ENCODE data around the gene LMO7.
A peak's percentile ranks its signal among the peaks of the same experiment; 100 is the strongest.
"Not testable (repeated sequence)": the region's sequence is repeated elsewhere in the genome, so short reads cannot be mapped to it uniquely, and the experiment has no call there.

The LMO7 gene

DNA sequence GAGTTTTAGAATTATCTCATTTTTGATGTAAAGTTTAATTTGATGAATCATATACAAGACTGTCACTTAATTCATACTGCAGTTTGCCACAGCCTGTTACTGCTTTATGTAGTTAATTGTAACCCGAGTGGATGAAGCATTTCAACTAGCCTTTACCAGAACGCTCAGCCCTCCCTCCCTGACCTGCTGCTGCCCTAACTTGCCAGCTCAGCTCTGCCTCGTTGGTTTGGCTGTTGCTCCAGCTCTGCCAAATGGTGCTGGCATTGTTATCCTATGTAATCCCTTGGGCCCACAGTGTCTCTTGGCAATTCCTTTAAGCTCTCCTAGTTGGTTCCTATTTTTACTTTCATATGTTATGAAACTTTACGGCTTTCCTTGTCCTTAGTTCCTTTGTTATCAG, 113.3 kb downstream of the LMO7 start:
- DNase-seq, result no peak

DNA sequence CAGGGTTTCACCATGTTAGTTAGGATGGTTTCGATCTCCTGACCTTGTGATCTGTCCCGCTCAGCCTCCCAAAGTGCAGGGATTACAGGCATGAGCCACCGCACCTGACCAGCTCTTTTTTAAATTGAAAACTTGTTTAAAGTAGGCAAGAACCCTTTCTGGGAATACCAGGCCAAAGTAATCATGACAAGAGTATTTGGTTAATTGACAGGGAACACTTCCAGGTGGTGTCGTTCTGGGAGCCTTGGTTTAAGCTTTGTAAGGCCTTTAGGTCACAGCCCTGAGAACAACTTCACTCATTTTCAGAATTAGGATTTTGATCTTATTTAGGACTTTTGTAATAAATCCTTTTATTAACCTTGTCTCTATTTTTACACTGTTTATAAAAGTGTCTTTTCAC, 115.2 kb downstream of the LMO7 start:
- DNase-seq, result no peak

DNA sequence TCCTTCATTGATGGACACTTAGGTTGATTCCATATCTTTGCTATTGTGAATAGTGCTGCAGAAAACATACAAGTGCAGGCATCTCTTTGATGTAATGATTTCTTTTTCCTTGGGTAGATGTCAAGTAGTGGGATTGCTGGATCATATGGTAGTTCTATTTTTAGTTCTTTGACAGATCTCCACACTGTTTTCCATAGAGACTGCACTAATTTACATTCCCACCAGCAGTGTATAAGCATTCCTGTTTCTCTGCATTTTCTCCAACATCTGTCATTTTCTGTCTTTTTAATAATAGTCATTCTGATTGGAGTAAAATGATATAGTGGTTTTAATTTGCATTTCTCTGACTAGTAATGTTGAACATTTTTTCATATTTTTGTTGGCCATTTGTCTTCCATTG, 116.7 kb downstream of the LMO7 start:
- no peak for DNase-seq

GRCh38 chr13:75754936-75755335, 118.8 kb downstream of the LMO7 start:
- no peak for DNase-seq

GRCh38 chr13:75757336-75757735, 121.2 kb downstream of the LMO7 start:
- no peak for DNase-seq

DNA sequence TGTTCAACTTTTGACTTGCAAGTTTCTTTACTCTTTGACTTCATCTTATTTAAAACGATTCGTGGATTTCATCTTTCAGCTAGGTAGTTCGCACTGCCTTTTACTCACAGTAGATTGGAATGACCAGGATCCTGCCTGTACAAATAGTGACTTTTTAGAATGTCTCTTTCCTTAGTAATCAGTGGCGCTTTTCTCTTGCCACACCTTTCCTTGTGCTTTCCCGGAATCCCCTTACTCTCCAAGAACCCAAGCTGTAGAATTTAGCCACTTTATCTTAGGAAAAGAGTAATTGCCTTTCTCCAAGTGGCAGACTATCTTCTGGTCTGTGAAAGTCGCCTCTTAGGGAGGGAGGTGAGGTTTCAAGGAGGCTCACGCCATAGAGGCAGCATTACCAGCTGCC, 123.4 kb downstream of the LMO7 start:
- DNase-seq, result no peak

DNA sequence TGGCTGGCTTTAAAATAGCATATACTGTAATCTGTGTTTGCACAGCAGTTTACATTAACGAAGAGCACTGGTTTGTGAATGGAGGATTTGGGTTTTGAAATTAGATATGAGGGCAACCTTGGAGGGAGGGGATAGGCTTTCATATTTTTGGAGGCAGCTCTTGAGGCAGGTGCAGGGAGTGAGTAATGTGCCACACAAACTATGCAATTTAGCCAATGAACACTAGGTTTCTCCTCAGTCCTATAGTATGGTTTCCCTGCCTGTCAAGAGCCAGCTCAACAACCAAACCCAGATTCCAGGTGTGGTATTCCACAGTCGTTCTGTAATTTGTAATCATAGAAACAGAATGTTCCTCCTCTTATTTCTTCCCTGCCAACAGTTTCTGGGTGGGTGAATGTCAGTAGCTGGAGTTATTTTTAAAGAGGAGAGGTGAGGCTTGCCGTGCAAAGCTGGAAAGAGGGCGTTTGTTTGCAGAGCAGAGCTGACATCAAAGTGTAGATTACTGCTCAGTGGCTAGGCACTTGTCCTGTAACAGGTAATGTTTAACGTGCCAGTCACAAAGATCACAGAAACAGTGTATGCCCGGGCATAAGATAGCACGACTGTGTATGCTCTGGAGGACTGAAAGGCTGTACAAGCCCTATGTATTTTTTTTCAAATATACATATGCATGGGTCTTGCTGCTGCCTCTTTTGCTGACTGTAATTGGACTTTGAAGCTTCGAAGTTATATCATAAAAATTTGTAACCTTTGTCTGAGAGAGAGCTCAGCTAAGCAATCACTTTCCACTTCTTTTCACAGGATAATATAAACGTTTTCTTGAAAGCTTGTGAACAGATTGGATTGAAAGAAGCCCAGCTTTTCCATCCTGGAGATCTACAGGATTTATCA, 124.2 kb downstream of the LMO7 start:
- no peak for DNase-seq

- peak; percentile 63 for DNase-seq
Measured at GRCh38 chr13:75761369-75761768, 125.2 kb downstream of the LMO7 start.

DNA sequence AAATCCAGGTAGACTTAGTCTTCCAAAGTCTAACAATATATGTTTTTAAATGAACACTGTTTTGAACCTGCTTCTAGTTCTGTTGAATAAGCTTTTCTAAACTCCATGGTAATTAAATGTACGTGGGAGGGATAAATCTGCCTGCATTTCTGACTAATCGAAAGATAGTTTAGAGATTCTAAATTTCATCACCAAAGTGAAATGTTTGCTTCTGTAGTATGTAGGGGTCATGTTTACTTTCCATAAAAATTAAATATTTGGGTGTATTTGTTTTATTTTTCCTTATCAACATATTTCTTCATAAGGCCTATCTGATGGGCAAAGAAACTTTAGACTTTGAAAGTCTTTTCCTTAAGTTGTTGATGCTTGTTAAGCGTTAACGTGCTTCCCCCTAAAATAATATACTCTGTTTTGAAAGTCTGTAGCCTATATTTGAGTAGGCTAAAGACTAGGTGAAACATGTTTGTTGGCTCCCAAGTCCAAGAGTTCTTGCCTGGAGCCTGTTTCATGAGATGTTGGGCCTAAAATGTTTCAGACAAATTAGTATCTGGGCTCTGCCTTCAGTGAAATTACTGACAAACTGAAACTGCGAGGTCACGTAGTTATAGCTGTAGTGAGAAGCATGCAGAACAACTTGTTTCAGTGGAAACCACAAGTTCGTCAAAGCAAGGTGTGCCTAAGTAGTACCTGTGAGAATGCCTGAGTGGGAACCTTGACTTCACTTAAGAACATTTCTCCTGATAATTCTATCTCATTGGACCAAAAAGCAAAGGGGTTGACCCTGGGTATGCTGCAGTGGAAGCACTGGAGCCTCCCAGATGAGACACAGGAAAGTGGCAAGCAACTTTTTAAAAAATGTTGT, 126.2 kb downstream of the LMO7 start:
- peak; percentile 75 for DNase-seq

GRCh38 chr13:75762955-75763354, 126.8 kb downstream of the LMO7 start:
- DNase-seq, result no peak

DNA sequence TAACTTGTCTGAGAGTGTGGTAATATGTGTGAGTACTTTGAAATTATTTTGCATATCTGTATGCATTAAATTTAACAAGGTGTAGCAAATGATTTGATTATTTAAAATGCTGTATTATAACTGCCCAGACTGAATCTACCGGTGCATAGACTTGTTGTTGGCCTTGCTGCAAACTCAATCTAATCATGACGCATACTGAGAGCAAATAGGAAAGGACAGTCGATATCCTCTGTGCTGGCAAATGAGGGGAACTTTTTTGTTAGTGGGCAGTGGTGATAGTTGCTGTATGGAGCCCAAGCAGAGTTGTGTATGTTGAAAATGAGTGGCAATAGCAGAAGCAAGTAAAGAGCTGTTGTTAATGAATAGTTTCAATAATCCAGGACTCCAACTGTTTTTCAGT, 127.4 kb downstream of the LMO7 start:
- no peak for DNase-seq

DNA sequence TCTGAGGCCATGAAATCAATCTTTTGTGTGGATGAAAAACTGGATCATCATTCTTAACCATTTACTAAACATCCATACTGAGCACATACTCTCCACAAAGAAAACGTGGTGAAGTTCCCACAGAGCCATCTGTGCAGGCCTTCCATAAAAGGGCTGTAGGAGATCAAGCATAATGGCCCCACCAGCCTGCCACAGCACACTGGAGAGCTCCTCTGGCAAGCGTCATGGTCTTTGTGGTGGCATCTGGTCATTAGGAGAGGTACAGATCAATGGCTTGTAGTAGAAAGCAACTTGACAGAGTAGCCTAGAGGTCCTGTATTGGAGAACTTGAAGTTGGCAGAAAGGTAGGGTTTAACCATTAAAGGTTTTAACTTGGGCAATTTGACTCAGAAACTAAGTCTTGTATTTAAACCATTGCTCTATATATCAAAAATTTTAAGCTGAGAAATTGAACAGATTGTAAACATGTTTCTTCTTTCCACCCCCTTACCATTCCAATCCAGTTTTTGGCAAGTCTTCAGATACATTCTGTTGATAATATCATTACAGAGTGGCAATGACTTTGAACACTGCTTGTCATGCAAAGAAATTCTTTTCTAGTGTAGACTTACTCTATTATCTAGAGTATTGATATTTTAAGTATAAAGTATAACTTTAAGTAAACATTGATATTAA, 128.3 kb downstream of the LMO7 start:
- DNase-seq, result no peak

- no peak for DNase-seq
Measured at GRCh38 chr13:75764926-75765310, 128.8 kb downstream of the LMO7 start.

DNA sequence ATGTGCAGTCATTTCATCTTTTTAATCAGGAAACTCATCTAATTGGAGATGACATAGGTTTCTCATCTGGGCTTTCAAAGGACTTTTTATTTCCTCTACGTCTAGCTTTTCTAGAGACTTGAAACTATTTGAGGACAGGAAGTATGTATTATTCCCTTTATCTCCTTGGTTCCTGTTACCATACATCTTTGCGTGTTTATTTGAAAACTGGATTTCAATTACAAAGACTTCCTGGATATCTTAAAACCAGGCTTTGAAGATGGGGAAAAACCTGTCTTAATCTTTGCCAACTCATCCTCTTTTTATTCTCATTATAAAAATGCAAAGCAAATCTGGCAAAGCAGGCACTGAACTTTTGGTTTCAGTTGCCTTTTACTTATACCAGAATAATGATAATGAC, 130.5 kb downstream of the LMO7 start:
- DNase-seq, result no peak

GRCh38 chr13:75769141-75769905, 133.2 kb downstream of the LMO7 start:
- DNase-seq, result no peak

- DNase-seq, result no peak
Measured at GRCh38 chr13:75770164-75770563, 134.0 kb downstream of the LMO7 start.

- no peak for DNase-seq
Measured at GRCh38 chr13:75770592-75771011, 134.5 kb downstream of the LMO7 start.

DNA sequence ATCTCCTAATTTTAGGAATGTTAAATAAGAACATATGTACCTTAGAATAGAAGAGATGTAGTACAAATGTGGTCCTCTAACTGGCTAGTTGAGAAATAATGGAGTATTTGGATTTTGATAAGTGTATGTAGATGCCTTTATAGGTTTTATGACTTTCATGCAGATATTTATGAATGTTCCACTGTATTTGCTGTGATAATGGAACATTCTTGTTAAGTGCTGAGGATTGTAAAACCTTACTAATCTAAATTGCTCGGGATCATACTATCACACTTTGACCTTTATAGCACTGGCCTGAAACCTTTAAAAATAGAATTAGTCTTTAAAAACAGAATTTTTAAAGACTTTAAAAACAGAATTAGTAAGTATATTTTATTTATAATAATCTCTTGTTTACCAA, 135.1 kb downstream of the LMO7 start:
- DNase-seq, result no peak

GRCh38 chr13:75771818-75772217, 135.7 kb downstream of the LMO7 start:
- no peak for DNase-seq

DNA sequence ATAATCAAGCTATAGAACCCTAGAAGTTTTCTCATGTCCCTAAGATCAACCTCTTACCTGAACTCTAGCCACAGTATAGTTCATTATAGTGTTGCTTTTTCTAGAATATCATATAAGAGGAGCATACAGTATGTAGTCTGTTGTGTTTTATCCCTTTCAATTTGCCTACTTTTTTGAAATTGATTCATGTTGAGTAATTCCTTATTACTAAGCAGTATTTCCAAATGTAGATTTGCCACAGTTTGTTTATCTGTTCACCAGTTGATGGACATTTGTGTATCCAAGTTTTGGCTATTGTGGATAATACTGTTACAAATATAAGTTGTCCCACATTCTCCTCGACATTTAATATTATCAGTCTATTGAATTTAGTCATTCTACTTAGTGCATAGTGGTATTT, 138.0 kb downstream of the LMO7 start:
- no peak for DNase-seq

DNA sequence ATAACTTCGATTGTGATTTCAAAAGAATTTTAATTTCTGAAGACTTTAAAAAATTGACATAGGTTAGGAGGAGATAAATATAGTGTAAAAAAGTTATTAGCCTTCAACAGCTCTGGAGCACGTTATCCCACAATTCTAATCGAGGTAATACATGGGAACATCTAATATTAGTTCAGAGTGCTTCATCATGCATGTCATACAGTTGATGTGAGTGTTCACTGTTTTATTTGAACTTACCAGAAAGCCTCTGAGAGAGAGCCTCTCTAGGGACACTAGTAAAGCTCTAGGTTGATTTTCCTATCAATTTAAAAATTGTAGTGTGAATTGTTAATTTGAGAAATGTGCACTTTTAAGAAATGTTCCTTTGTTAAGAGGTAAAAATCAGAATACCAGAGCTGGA, 140.4 kb downstream of the LMO7 start:
- no peak for DNase-seq

GRCh38 chr13:75779393-75779792, 143.3 kb downstream of the LMO7 start:
- DNase-seq, result no peak

DNA sequence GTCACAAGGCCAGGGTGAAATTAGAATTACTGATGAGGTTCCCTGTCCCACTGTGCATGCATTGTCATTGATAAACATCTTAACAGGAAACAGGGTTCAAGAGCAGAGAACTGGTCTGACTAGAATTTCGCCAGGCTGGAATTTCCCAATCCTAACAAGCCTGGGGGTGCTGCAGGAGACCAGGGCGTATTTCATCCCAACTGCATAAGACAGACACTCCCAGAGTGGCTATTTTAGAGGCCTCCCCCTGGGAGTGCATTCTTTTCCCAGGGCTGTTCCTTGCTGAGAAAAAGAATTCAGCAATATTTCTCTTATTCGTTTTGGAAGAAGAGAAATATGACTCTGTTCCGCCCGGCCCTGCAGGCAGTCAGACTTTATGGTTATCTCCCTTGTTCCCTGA, 144.0 kb downstream of the LMO7 start:
- not testable (repeated sequence) for DNase-seq

Data from activated CD4-positive, alpha-beta T cell treated with anti-CD3 and anti-CD28 coated beads, Interleukin-2, amount 50 U/mL, for 16 hours (primary cell).